Activated B cell treated with CpG ODN at 0.5 μM for 24 hours (primary cell): ENCODE results near the gene ENOPH1. TPM values are rescaled to one million over a fixed set of nuclear protein-coding genes. Genes with fewer than 3 reads are reported as not detected.

ENCODE experiments used
- ATAC-seq: fragments of 200-7000 bp; cut with Tn5 transposase; one replicate; pipeline ENCODE4 v1.10.0; 2021; ENCODE audit warnings: low read depth, mild to moderate bottlenecking, moderate library complexity
- CTCF ChIA-PET: fragments of 350-600 bp; sonication (Branson Sonifier 250); formaldehyde crosslinking; loops from one replicate; lab custom pipeline; 2021; ENCODE audit warnings: antibody characterized with exemption; lab: Charles Lee
- POLR2A ChIA-PET: fragments of 350-600 bp; sonication (Branson Sonifier 250); formaldehyde crosslinking; loops from one replicate; lab custom pipeline; 2021; ENCODE audit warnings: antibody characterized with exemption; lab: Charles Lee
- DNase-seq: peaks from one replicate; pipeline ENCODE4 v3.0.0; 2022
- H3K27ac Mint-ChIP-seq: one replicate; pipeline ENCODE4 v1.8.0; 2020; ENCODE audit warnings: mixed read lengths
- H3K27me3 Mint-ChIP-seq: one replicate; pipeline ENCODE4 v1.8.0; 2021; ENCODE audit warnings: mixed read lengths
- H3K36me3 Mint-ChIP-seq: one replicate; pipeline ENCODE4 v1.8.0; 2021; ENCODE audit warnings: low read depth, mixed read lengths
- H3K4me1 Mint-ChIP-seq: one replicate; pipeline ENCODE4 v1.8.0; 2021; ENCODE audit warnings: mixed read lengths
- H3K4me3 Mint-ChIP-seq: one replicate; pipeline ENCODE4 v1.8.0; 2020; ENCODE audit warnings: mild to moderate bottlenecking, mixed read lengths
- H3K9me3 Mint-ChIP-seq: one replicate; pipeline ENCODE4 v1.8.0; 2020; ENCODE audit warnings: mixed read lengths
- CTCF ChIP-seq: fragments of 200-600 bp; IDR thresholded peaks from one replicate; pipeline ENCODE4 v1.8.0; 2022; ENCODE audit warnings: antibody characterized with exemption, mild to moderate bottlenecking
- intact Hi-C: fragments of 100-400 bp; cut with micrococcal nuclease; formaldehyde crosslinking; loops from one replicate; pipeline ENCODE4 v1.15.1; 2024
- total RNA-seq: library from RNA; stranded (reverse); gene quantifications from 2 replicates; pipeline ENCODE4 v1.2.3, GENCODE V29; 2022

ENOPH1 gene
- 24.6 and 26.0 TPM in 2 replicates for total RNA-seq

GRCh38 chr4:82430193-82430963, at the start of gene ENOPH1, which contains the start of gene HNRNPDL:
Gene ENOPH1, plus strand, starts transcription at chr4:82430590. Its CDS starts 240 bp downstream, at chr4:82430830.
Gene HNRNPDL, minus strand, starts transcription at chr4:82430462. Its CDS starts 772 bp downstream, at chr4:82429690.
- CTCF ChIA-PET = interaction anchor here (1.7 kb wide), 2 partner anchors 9 to 146 kb away, joined by 5 to 11 read pairs; no protein-coding TSS in a partner anchor

GRCh38 chr4:82380831-82381230, 49.6 kb upstream of the ENOPH1 start:
- ChIA-PET POLR2A (interaction anchor here (0.6 to 6.7 kb wide), 2 partner anchors 15 to 49 kb away, joined by 3 to 43 read pairs; partner anchors contain the start of genes ENOPH1 and HNRNPDL), CTCF (no interaction called here)
- H3K4me3 Mint-ChIP-seq = no peak overlapping the region
- intact Hi-C loops = no loop called here
- no peak overlapping the region for H3K27ac Mint-ChIP-seq
- H3K4me1 Mint-ChIP-seq = peaks cover 24% of the 10 kb centered on the region
- ATAC-seq = no peak
- H3K36me3 Mint-ChIP-seq = peaks cover 5% of the 10 kb centered on the region
- H3K9me3 Mint-ChIP-seq = peaks cover 3% of the 10 kb centered on the region
- H3K27me3 Mint-ChIP-seq = no peaks in the 10 kb centered on the region
- DNase-seq = no peak
- no peak for TF ChIP-seq CTCF

More at GRCh38 chr4:82430193-82430963, at the start of gene ENOPH1, which contains the start of gene HNRNPDL:
- Mint-ChIP-seq H3K27ac (peak within 1 kb of the TSS; percentile 99), H3K9me3 (no peaks in the 10 kb centered on the region), H3K4me1 (peaks cover 57% of the 10 kb centered on the region), H3K27me3 (no peaks in the 10 kb centered on the region), H3K36me3 (peaks cover 64% of the 10 kb centered on the region), H3K4me3 (peak within 1 kb of the TSS; percentile 100)
- ATAC-seq = peak; percentile 71
- intact Hi-C loops = loop anchor here (1.0 to 2.0 kb wide), 8 partner anchors 32 to 1055 kb away; partner anchors contain the start of genes ABRAXAS1, COQ2, HELQ and SEC31A
- POLR2A ChIA-PET = interaction anchor here (0.5 to 6.2 kb wide), 19 partner anchors 10 to 1152 kb away, joined by 3 to 199 read pairs (median 5); partner anchors contain the start of genes COPS4, HNRNPD and THAP9
- no peak for TF ChIP-seq CTCF
- DNase-seq = peak; percentile 95

- DNase-seq (no peak), ATAC-seq (no peak)
- peaks cover 5% of the 10 kb centered on the region for H3K36me3 Mint-ChIP-seq
- no peak overlapping the region for H3K27ac Mint-ChIP-seq
- peaks cover 5% of the 10 kb centered on the region for H3K9me3 Mint-ChIP-seq
- intact Hi-C loops = no loop called here
- ChIA-PET POLR2A (interaction anchor here (0.6 to 6.7 kb wide), 4 partner anchors 16 to 892 kb away, joined by 3 to 43 read pairs (median 6); partner anchors contain the start of genes ENOPH1 and HNRNPDL), CTCF (no interaction called here)
- no peak for TF ChIP-seq CTCF
- no peaks in the 10 kb centered on the region for H3K27me3 Mint-ChIP-seq
- H3K4me3 Mint-ChIP-seq = no peak overlapping the region
- peaks cover 20% of the 10 kb centered on the region for H3K4me1 Mint-ChIP-seq
Observed at GRCh38 chr4:82381235-82381634, 49.2 kb upstream of the ENOPH1 start.

- intact Hi-C loops = no loop called here
- ATAC-seq (no peak), DNase-seq (no peak)
- Mint-ChIP-seq H3K27ac (no peak overlapping the region), H3K4me1 (peaks cover 17% of the 10 kb centered on the region), H3K4me3 (no peak overlapping the region), H3K27me3 (no peaks in the 10 kb centered on the region), H3K9me3 (peaks cover 5% of the 10 kb centered on the region), H3K36me3 (peaks cover 3% of the 10 kb centered on the region)
- CTCF ChIA-PET = no interaction called here
- POLR2A ChIA-PET = interaction anchor here (0.6 to 6.7 kb wide), 3 partner anchors 48 to 893 kb away, joined by 3 to 43 read pairs (median 8); partner anchors contain the start of genes ENOPH1 and HNRNPDL
- TF ChIP-seq CTCF = no peak
Observed at GRCh38 chr4:82381661-82382296, 48.6 kb upstream of the ENOPH1 start.
